ENCODE data around the gene TTL. TPM values are rescaled to one million over a fixed set of nuclear protein-coding genes. Genes with fewer than 3 reads are reported as not detected.
"Not testable (repeated sequence)": the region's sequence is repeated elsewhere in the genome, so short reads cannot be mapped to it uniquely, and the experiment has no call there.

The TTL gene
- total RNA-seq, 2 donors from 2014 or later = 33.5 to 42.3 TPM

GRCh38 chr2:112542984-112543661 lies 61.2 kb downstream of the TTL start:
- no peak for DNase-seq (ENCODE audit: low spot score)
- intact Hi-C loops (cut with DNase I) = no loop called here

DNA sequence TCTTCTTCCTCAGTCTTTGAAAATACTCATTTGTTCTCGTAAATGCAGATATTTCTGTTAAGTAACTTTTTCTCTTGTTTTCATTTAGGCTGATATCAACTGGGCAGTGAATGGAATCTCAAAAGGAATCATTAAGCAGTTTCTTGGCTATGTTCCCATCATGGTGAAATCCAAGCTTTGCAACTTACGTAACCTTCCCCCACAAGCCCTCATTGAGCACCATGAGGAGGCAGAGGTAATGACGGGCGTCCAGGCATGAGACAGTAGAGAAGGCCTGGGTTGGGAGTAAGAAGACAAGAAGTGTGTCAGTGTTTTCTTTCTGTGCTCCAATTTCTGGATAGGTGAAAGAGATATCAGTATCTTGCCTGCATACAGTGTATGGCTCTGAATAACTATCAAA lies 65.4 kb downstream of the TTL start:
- intact Hi-C loops (cut with DNase I) = no loop called here
- no peak for DNase-seq (ENCODE audit: low spot score)

GRCh38 chr2:112548980-112549379 lies 67.0 kb downstream of the TTL start:
- intact Hi-C loops (cut with DNase I) = no loop called here
- no peak for DNase-seq (ENCODE audit: low spot score)

GRCh38 chr2:112566104-112566503 lies 84.1 kb downstream of the TTL start:
- DNase-seq (ENCODE audit: low spot score) = no peak
- intact Hi-C loops (cut with DNase I) = no loop called here

- DNase-seq (ENCODE audit: low spot score); intact Hi-C loops (cut with DNase I): not testable (repeated sequence)
These were observed 84.6 kb downstream of the TTL start for GRCh38 chr2:112566508-112566907.

- intact Hi-C loops (cut with DNase I) = loop anchor here in 1 of 2 donors (10.0 kb wide), 1 partner anchor 87 kb away; the partner anchor contains the start of gene TTL
- DNase-seq (ENCODE audit: low spot score) = no peak
These were observed 90.0 kb downstream of the TTL start for GRCh38 chr2:112572005-112572404.

- no peak for DNase-seq (ENCODE audit: low spot score)
These were observed 95.8 kb downstream of the TTL start for GRCh38 chr2:112577756-112578155.

GRCh38 chr2:112579241-112579640 lies 97.3 kb downstream of the TTL start:
- DNase-seq (ENCODE audit: low spot score) = no peak
- intact Hi-C loops (cut with DNase I) = loop anchor here in 1 of 2 donors (10.0 kb wide), 1 partner anchor 94 kb away; the partner anchor contains the start of gene TTL

More at GRCh38 chr2:112577756-112578155, 95.8 kb downstream of the TTL start:
- intact Hi-C loops (cut with DNase I) = loop anchor here in 1 of 2 donors (10.0 kb wide), 1 partner anchor 93 kb away; the partner anchor contains the start of gene TTL

DNA sequence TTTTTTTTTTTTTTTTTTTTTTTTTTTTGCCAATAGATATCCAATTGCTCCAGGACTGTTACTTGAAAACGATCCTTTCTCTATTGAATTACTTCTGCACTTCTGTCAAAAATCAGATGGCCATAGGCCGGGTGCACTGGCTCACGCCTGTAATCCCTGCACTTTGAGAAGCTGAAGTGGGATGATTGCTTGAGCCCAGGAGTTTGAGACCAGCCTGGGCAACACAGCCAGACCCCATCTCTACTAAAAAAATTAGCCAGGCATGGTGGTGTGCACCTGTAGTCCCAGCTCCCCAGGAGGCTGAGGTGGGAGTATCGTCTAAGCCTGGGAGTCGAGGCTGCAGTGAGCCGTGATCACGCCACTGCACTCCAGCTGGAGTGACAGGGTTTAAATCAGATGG lies 98.1 kb downstream of the TTL start:
- DNase-seq (ENCODE audit: low spot score) = no peak
- intact Hi-C loops (cut with DNase I) = no loop called here

GRCh38 chr2:112582314-112582746 lies 100.4 kb downstream of the TTL start:
- DNase-seq (ENCODE audit: low spot score) = no peak
- intact Hi-C loops (cut with DNase I) = no loop called here

DNA sequence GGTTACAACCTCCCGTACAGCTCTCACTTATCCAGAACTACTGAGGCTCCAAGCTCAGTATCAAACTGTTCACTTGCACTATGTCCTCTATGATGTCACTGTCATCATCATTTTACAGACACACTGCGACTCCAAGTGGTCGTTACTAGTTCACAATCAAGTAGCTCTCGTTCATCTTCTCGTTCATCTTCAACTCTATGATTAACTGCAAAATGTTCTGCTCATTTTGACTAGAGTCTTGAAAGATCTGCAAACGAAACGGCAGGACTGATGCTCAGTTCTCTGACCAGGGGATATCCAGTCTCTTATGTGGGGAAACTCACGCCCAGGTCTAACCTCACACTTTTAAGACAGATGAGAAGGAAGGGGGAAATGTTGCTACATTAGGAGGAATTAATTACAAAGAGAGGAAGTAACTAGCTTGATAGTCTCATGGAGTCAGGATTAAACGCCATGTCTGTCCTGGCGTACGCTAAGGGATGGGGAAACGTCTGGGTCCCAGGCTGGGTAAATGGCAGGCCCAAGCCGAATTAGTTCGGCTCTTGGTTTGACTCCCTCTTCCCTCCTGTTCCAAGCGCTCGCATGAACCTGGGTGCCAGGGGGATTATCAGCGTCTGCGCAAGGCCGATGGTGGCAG lies 101.7 kb downstream of the TTL start:
- intact Hi-C loops (cut with DNase I) = loop anchor here in 1 of 2 donors (1.0 kb wide), 1 partner anchor 13 kb away; no protein-coding TSS in a partner anchor
- DNase-seq (ENCODE audit: low spot score) = no peak

GRCh38 chr2:112584134-112584890 lies 102.4 kb downstream of the TTL start, which contains the start of gene CHCHD5:
Gene CHCHD5, plus strand, starts transcription at chr2:112584609. Its CDS starts 39 bp downstream, at chr2:112584648.
- intact Hi-C loops (cut with DNase I) = loop anchor here in 1 of 2 donors (1.0 kb wide), 1 partner anchor 12 kb away; no protein-coding TSS in a partner anchor

DNA sequence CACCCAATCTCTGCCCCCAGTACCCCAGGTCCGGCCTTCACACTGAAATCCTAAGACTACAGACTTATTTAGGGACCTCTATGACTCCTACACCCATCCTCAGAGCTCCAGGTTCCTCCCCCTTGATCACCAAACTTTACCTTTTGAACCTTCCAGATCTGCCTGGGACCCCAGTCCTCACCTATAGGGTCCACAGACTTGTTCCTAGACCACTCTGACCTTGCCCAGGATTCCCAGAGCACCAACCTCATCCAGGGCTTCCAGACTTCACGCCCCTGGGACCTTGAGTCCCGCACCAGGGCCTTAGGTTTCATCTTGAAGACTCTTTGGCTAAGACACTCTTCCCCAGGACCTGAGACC lies 102.9 kb downstream of the TTL start:
- no peak for DNase-seq (ENCODE audit: low spot score)
- intact Hi-C loops (cut with DNase I) = loop anchor here in 1 of 2 donors (1.0 kb wide), 1 partner anchor 11 kb away; no protein-coding TSS in a partner anchor

More at GRCh38 chr2:112584134-112584890, 102.4 kb downstream of the TTL start, which contains the start of gene CHCHD5:
- DNase-seq (ENCODE audit: low spot score) = peak; percentile 99

DNA sequence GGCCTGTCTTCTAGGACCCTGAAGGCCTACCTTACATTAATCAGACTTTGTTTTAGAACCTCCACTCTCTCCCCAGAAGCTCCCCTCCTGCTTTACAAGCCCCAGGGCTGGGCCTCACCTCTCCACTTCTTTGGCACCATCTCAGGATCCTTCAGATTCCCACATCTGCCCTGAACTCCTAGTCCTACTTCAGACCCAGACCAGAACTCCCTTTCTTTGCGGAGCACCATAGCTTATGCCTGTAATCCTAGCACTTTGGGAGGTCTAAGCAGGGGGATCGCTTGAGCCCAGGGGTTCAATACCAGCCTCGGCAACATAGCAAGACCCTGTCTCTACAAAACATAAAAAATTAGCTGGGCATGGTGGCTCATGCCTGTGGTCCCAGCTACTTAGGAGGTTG lies 103.4 kb downstream of the TTL start:
- intact Hi-C loops (cut with DNase I) = no loop called here

DNA sequence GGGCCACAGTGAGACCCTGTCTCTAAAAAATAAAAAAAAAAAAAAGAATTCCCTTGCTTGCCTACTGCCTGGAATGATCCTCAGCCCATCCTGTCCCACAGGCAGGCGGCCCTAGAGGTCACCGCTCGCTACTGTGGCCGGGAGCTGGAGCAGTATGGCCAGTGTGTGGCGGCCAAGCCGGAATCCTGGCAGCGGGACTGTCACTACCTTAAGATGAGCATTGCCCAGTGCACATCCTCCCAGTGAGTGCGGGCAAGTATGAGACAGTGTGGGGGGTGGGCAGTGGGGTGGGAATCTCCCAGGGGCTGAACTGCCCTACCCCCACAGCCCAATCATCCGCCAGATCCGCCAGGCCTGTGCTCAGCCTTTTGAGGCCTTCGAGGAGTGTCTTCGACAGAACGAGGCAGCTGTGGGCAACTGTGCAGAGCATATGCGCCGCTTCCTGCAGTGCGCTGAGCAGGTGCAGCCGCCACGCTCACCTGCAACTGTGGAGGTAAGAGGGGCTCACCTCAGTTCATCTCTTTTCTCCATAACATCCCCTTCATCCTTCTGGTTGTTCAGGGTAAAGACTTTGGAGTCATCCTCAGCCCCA lies 104.0 kb downstream of the TTL start:
- DNase-seq (ENCODE audit: low spot score) = no peak
- intact Hi-C loops (cut with DNase I) = no loop called here

More for the DNA sequence above, 103.4 kb downstream of the TTL start:
- DNase-seq (ENCODE audit: low spot score) = no peak

DNA sequence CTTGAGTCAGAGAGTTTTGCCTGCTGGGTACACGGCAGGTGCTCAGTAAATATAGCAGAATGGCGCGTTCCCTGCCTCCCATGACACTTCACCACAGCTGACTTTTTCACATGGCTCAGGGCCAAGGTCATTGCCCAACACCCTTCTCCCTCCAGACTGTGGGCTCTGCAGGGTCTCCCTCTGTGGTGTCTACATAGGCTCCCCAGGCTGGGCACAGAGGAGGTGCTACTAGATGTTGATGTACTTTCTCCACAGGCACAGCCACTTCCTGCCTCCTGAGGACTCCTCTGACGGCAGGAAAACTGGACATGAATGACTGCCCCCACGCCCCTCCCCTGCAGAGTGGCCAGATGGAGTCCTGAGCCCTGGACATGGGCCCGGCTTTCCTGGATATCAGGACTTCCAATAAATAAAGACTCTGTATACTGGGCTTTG lies 106.7 kb downstream of the TTL start:
- no peak for DNase-seq (ENCODE audit: low spot score)
- intact Hi-C loops (cut with DNase I) = no loop called here

All from posterior vena cava (tissue), 2 donors.